T-helper 9 cell (primary cell): Measurements from ENCODE around the gene NANOS2.
A peak's percentile ranks its signal among the peaks of the same experiment; 100 is the strongest.

Experiments
- DNase-seq: peaks from one replicate; pipeline ENCODE4 v3.0.0-alpha.2; 2020
- total RNA-seq, 2 donors: gene quantifications; one replicate each; lab custom pipeline; 2026; lab: John Stamatoyannopoulos, UW

The NANOS2 gene
- 0 reads per million in 2 donors for total RNA-seq

DNA sequence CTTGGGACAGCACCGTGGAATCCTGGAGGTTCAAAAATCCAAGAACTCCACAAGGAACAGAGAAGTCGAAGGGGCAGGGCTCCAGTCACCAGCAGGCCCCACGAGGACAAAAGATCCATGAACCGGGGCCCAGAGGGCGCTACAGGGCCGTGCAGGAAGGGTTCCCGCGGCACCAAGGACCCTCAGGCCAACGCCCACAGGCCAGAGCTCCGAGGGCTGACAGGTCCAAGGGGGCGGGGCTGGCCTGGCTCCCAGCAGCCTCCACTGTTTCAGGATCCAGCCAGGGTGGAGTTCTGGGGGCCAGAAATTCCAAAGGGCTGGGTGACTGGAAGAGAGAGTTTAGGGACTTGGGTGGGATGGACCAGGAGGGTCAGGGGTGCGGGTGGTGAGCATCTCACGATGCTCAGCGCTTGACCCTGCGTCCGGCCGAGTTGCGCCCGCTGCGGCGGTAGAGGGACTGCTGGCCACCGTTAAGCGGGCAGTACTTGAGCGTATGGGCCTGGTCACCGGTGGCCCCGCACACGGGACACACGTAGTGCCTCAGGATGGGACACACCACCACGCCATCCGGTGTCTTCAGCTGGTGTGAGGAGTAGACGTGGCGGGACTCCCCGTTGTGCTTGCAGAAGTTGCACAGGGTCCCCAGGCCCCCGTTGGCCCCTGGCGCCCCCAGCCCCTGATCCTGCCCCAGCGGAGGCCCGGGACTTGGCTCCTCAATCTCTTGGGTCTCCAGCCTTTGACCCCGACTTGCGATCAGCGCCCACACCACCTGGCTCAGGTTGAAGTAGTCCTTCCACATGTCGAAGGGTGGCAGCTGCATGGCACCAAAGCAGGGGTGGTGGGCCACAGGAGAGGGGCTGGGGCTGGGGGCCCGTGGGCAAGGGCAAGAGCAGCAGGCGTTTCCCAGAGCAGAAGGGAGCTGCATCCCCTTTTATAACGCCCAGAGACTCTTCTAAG is at the start of gene NANOS2:
Gene NANOS2, minus strand, starts transcription at position 905 of the 957 bp plus-strand sequence. Its CDS starts 85 bp downstream, at position 820.
- DNase-seq: no peak

GRCh38 chr19:45962021-45962420 is 47.4 kb upstream of the NANOS2 start:
- DNase-seq: no peak

GRCh38 chr19:45960595-45961235 is 46.1 kb upstream of the NANOS2 start:
- DNase-seq: no peak

DNA sequence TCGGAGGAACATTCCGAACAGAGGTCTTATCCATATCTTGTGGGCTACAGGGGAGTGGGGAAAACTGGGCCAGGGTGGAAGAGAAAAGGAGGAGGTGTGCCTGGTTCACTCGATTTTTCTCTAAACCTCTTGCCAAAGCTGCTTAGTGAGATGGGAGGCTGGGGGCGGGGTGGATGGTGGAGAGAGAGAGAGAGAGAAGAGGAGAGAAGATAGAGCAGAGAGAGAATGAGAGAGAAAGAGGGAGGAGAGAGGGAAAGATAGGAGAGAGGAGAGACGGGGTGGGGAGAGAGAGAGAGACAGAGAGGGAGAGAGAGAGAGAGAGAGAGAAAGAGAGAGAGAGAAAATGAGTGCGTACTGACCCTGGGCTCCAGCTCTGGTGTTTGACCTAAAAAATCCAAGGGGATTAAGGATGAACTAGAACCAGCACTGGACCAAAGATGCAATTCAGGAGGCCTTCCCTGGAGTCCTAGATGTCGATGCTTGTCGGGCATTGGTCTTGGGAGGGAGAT is 45.0 kb upstream of the NANOS2 start:
- DNase-seq: no peak

- DNase-seq: no peak
Observed at GRCh38 chr19:45958769-45959516, 44.4 kb upstream of the NANOS2 start.

DNA sequence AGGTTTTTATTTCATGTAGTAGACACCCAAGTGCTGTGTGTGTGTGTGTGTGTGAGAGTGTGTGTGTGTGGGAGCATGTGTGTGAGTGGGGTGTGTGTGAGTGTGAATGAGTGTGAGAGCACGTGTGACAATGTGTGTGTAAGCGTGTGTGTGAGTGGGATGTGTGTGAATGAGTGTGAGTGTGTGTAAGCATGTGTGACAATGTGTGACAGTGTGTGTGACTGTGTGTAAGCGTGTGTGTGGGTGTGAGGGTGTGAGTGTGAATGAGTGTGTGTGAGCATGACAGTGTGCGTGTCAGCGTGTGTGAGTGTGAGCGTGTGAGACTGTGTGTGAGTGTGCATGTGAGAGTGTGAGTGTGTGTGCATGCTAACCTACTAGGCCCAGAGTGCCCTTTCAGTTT is 43.7 kb upstream of the NANOS2 start:
- no peak for DNase-seq

DNA sequence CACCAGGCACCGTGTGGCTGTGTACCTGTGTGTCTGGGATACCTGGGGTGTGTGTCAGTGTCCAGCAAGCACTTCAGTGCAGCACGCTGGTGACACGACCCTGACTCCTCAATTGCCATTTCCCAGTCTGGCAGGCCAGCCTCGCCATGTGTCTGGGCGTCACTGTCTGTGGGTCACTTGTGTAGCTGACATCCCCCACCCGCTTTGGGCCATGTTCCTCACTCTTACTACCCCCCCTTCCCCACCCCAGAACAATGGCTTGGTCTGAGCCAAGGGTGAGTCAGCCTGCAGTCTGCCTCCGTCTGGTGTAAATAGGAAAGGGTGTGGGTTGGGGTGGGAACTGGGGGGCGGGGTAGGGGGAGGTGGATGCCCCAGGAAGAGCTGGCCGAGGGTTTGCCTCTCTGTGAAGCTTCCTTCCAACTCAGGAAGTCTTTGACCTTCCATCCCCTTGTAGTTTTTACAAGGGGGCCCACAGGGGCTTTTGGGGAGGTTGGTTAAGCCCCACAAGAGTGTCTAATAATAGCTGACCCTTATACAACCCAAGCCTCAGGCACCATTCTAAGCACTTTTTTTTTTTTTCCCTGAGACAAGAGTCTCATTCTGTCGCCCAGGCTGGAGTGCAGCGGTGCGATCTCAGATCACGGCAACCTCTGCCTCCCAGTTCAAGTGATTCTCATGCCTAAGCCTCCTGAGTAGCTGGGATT is 41.5 kb upstream of the NANOS2 start:
- DNase-seq: no peak

GRCh38 chr19:45954156-45954555 is 39.6 kb upstream of the NANOS2 start:
- no peak for DNase-seq

- no peak for DNase-seq
Observed at GRCh38 chr19:45953676-45954075, 39.1 kb upstream of the NANOS2 start.

DNA sequence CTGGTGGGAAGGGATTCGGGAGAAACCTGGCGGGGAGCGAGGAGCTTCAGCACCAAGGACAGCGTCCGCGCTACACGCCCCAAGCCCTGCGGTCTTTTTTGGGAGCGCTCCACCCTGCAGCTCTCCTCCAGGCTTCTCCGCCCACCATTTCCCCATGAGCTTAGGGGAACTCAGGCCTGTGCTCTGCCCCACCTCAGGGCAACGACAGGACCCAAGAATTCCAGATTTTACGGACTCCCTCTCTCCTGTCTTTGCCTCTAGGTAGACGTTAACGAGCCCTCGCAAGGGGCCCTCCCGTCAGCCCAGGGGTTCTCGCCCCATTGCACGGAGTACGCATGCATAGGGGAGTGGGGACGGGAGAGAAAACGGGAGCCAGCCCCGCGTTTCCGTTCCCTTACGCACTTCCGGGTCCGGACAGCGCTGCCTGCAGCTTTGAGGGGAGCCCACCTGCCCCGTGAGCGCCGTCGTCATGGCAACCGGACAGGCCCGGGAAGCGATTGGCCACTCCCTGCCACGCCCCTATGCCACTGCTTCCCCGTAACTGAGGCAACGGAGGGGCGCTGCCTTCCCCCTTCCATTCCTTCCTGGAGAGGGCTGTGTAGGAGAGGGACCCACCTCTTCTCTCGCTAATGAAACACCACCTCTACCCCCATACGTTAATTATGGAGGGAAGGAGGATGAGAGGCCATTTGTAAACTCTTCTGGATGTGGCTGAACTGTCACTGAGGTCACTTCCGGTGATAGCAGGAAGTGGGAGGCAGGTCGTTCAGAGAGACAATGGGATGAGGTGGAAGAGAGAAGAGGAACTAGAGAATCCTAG is 38.3 kb upstream of the NANOS2 start:
- DNase-seq: peak; percentile 27

DNA sequence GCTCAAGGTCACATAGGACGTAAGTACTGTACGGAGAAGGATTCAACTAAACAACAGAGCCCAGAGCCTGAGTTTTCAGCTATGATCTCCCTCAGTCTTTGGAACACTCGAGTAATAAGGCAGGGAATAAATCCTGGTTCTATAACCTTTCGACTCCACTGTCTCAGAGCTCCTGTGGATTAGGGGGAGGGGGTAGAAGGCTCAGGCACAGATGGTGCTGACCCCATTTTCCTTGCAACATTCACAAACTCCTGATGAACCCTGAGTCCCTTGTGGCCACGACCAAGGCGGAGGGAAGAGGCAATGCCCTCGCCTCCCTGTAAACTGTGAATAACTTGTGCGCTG is 37.7 kb upstream of the NANOS2 start:
- DNase-seq: no peak

- no peak for DNase-seq
Observed at GRCh38 chr19:45947926-45948325, 33.3 kb upstream of the NANOS2 start.

GRCh38 chr19:45940515-45940805 is 25.9 kb upstream of the NANOS2 start:
- no peak for DNase-seq

DNA sequence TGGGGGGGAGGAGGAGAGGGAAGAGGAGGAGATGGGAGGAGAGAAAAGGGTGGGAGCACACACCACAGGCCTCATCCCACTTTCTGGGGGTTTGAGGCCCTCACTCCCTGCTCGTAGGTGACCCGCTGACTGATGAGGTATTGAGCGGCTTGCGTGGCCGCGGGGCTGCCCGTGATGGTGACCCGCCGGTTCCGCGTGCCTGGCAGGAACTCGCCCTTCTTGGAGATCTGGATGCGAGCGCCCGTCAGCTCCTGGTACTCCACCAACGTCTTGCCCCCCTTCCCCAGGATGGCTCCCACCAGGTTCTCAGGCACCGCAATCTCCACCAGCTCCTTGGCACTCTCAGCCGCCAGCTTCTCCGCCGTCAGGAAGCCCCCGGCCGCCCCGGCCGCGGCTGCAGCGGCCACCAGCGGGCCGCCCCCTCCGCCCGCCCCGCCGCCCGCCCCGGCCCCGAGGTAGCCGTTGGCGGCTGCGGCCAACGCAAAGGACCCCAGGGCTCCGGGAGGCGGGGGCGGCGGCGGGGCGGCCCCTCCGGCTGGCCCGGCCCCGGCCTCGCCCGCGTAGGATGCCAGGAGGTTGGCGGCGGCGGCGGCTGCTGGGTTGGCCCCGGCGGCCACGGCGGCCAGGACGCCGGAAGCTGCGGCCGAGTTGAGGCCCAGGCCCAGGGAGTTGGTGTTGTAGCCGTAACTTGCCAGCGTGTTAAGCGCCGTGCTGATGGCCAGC is 25.4 kb upstream of the NANOS2 start:
- DNase-seq: no peak

GRCh38 chr19:45938733-45939319 is 24.2 kb upstream of the NANOS2 start:
- no peak for DNase-seq

- DNase-seq: no peak
Observed at GRCh38 chr19:45935267-45935666, 20.7 kb upstream of the NANOS2 start.

DNA sequence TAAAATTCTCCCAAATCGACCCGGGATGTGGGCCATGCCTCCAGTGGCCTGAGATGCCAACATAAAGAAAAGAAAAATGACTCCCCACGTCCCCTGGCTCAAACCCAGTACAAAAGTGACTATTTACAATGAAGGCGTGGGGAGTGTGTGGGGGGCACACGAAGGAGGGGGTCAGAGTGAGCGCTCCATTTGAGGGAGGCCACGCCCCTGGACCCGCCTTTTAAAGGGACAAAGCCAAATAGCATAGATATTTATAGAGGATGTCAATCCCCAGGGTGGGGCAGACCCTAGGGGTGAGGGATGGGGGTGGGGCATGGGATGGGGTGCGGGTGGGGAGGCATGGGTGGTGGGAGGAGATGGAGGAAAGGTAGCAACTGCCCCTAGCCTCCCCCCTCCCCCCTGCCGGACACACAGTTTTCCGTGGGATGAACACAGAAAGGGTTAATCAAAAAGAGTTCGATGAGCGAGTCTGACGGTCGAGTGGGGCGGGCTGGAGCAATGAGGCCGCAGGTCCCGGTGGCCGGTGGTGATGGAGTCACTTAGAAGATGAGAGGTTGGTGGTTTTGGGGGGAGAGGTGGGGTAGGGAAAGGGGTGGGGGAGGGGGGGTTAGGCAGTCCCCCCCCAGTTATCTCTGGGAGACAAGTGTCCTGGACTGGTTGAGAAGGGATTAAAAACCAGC is 20.1 kb upstream of the NANOS2 start:
- no peak for DNase-seq

GRCh38 chr19:45933759-45934158 is 19.2 kb upstream of the NANOS2 start:
- DNase-seq: no peak

GRCh38 chr19:45931055-45931454 is 16.5 kb upstream of the NANOS2 start:
- DNase-seq: no peak

- DNase-seq: no peak
Observed at GRCh38 chr19:45929247-45929646, 14.7 kb upstream of the NANOS2 start.
